HG03565 (cell line): ENCODE data around the gene SH3BGRL2.
A peak's percentile ranks its signal among the peaks of the same experiment; 100 is the strongest.

Experiments
- ATAC-seq: cut with Tn5 transposase; IDR thresholded peaks from one replicate; pipeline ENCODE4 v1.9.1; 2021; ENCODE audit warnings: mild to moderate bottlenecking, moderate library complexity; ENCODE audit not compliant: unreplicated experiment

The SH3BGRL2 gene

GRCh38 chr6:79630883-79631692, at the start of gene SH3BGRL2:
TSS of gene SH3BGRL2 (plus strand) at chr6:79631329. CDS start at chr6:79631462, 133 bp downstream.
- ATAC-seq, result peak; percentile 47

- ATAC-seq, result no peak
Observed at GRCh38 chr6:79584332-79584731, 46.8 kb upstream of the SH3BGRL2 start.

DNA sequence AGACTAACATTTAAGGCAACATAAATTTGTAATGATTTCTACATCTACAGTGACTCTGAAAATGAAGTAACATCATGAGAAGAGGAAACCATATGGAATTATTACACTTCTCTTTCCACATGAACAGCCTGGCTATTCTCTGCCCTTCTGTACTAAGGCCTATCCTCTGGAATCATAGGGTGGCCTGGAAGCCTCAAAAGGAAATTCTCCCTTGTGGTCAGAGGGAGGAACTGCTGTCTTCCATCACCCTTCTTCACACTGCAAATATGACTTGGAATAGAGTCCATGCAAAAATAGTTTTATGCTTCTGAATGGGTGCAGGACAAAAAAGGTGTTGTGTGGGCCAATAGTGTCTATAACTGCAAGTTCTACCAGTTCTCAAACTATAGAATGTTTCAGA, 44.6 kb upstream of the SH3BGRL2 start:
- no peak for ATAC-seq

GRCh38 chr6:79589701-79590100, 41.4 kb upstream of the SH3BGRL2 start:
- no peak for ATAC-seq

GRCh38 chr6:79597155-79597554, 34.0 kb upstream of the SH3BGRL2 start:
- ATAC-seq, result no peak

DNA sequence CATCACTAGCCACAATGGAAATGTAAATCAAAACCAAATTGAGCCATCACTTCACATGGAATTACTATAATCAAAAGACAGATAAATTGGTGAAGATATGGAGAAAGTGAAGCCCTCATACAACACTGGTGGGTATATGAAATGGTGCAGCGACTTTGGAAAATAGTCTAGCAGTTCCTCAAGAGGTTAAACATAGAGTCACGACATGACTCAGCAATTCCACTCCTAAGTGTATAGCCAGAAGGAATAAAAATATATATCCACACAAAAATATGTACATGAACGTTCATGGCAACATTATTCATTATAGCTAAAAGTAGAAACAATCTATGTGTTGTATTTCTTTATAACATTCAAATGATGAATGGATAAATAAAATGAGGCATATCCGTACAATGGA, 33.1 kb upstream of the SH3BGRL2 start:
- no peak for ATAC-seq

DNA sequence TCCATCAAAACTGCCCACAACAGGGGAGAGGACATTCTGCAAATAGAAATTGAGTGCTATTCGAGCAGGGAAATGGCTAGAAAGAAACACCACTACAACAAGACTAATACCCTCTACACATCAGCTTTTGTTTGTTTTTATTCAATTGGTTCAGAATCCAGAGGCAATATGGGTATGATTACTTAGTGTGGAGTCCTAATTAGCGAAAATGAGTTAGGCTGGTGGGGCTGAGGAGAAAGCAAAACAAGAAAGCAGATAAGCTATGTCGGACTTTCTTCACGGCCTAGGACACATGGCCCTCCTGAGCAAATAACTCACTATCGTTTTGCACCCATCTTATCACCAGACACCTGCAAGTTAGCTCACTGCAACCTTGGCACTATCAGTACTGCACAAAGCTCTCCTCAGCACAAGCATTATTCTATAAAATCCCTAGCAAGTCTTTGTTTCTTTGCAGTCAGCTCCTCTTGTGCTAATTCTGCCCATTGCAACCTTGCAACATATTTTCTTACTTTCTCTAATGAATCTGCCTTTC, 31.3 kb upstream of the SH3BGRL2 start:
- ATAC-seq, result no peak

- no peak for ATAC-seq
Observed at GRCh38 chr6:79600313-79600712, 30.8 kb upstream of the SH3BGRL2 start.

DNA sequence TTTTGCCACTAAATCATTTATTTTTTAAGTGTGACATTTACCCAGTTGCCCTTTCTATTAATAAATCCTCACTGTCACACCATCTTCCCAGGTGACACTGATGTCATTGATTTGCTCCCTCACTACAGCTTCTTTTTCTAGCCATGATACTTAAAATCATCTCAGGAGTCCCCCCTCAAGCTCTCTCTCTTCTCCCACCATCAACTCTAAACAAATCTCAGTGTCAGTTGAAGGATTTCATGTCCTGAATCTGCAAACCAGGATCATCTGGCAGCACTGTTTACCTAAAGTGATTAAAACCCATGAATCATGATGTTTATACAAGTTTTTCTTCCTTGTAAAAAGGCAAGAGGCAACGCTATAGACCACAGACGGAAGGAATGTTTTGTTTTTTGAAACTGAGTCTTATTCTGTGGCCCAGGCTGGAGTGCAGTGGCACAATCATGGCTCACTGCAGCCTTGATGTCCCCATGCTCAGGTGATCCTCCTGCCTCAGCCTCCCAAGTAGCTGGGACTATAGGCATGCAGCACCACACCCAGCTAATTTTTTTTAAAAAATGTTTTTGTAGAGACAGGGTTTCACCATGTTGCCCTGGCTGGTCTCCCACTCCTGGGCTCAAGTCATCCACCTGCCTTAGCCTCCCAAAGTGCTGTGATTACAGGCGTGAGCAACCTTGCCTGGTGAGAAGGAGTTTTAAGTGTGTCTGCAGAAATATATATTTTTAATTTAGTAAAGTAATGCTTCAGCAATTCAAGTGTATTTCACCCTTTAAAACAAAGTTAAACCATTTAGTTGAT, 30.1 kb upstream of the SH3BGRL2 start:
- ATAC-seq, result no peak

DNA sequence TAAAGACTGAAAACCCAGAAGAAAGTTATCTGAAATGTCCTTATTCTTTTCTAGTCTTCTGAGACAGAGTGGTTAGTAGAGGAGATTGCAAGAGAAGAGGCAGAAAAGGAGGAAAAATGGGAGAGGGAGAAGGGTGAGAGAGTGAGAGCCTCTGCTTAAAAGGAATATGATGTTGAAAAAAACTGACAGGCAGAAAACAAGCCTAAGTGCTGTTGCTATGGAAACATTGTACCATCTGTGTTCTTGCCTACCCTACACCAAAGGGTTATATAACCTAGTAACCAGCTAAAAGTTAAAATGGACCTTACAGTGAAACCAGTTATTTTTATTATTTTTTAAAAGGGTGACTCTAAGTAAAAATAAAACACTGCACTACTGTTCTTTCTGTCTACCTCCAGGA, 28.3 kb upstream of the SH3BGRL2 start:
- no peak for ATAC-seq

DNA sequence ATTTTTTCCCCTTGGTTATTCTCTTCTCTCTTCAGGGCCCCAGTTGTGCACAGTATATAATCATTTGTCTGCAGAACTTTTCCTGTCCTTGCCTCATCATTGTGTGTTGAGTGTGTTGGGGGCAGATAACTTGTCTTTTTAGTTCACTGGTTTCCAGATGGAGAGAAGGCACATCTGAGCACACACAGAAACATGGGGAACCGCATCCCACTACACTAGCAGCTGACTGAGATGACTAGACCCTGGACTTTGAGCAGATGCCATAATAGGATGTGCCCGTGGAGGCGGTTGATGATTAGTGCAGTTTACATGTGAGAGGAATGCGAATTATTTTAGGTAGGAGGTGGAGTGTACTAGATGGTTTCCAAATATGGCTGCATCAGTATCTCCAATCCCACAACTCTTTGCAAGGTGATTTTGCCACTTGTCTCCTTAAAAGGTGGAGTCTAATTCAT, 26.5 kb upstream of the SH3BGRL2 start:
- ATAC-seq, result no peak

DNA sequence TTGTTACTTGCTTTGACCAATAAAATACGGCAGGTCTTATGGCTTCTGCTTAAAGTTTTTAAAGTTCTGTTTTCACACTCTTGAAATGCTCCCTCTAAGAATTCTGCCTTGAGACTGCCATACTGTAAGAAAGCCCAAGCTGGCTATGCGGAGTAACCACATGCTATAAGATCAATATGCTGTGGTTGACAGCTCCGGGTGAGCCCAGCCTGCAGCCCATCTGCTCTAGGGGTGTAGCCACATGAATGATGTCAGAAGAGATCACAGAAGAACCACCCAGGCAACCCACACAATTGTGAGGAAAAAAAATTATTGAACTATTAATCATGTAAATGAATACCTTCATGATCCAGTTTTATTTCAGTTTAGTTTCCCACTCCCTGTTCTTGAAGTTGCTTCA, 26.1 kb upstream of the SH3BGRL2 start:
- ATAC-seq, result no peak

- ATAC-seq, result no peak
Observed at GRCh38 chr6:79605968-79606764, 25.0 kb upstream of the SH3BGRL2 start.

DNA sequence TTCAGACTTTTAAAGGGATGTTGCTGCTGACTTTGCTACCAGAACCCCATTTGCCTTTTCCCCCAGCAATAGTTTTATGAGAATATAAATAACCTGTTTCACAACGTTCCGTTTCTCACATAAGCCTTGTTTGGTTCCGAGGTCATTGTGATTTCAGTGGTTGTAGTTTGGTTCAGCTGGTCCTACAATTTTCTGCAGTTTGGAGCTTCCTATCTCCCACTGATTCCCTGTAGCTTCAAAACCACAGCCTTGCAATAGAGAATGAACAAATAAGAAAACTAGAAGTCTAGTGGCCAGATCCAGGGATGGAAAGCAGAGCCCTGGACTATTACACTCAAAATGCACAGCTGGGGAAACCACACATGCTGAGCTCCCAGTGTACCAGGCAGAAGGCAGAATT, 24.1 kb upstream of the SH3BGRL2 start:
- no peak for ATAC-seq

DNA sequence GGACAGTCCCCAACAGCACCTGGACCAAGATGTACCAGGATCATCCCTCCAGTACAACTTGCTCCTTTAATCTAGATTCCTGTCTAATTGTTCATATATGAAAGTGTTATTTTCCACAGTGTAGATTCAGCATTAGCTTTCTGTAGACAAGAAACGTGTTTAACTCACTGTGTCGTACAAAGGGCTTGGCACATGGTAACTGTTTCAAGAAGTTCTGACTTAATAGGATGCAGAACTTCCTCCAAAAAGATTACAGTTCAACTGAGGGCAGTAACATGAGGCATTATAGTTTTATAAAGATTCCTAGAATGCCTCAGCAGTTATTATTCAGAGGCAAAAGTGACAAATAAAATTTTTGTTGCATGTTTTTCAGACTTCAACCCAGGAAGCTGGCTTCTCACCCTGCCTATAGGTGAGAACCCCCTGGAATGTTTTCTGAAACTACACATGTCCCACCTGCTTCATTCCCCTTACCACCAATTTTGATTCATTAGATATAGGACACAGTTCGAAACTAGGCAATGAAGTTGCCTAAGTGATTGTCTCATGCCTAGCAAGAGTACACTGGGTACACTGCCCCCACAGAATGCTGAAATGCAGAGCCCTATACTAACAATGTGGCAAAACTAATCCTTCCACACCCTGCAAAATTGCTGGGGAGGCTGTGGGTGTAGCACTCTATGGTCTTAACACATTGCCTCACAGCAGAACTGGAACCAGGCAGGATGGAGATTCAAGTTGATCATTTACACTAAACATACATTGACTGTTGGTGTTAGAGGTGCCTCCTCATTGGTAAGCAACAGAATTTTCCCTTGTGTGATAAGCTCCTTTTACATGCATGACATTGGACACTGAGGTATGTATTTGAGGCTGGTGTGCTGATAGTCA, 22.6 kb upstream of the SH3BGRL2 start:
- no peak for ATAC-seq

DNA sequence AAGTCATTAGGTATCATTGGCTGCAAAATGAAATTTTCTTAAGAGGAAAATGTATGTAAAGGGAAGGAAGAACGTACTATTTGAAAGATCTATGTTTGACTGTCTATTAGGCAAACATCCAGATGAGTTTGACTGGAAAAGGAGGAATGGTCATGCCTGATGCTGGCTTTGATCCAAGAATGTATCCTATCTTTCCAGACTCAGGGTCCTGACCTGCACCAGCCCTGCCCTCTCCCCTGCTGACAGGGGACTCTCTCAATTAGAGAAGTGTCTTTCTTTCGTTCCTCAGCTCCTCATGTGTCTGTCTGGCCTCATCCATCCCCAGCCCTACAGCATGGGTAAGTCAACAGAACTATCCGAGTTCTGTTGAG, 21.9 kb upstream of the SH3BGRL2 start:
- ATAC-seq, result no peak

DNA sequence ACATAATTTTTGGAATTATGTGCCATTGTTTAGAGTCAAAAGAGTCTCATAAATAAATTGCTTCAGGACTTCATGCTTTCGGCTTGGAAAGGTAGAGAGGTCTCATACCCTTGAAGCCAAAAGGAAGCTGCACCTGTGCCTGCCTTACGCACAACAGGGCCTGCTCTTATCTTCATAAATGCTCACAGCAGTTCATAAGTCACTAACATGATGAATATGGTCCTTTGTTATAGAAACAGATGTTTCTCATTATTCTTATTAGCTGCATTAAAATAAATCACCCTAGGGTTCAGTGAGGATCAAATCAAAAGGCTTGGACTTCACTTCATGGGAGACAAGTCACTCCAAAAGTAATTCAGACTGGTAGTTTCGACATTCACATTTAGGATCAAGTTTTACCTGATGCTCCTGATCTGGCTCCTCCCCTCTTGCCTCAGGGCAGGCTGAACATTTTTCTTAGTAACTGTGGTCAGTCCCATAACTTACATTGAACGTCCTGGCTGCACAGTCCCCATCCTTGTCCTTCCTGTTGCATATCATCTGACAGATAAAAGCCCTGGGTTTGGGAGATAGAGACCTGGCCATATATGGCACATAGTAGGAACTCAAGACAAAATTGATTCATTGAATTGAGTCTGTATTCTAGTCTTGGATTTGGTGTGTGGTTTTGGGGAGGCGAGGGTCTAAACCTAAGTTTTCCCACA, 20.7 kb upstream of the SH3BGRL2 start:
- no peak for ATAC-seq

DNA sequence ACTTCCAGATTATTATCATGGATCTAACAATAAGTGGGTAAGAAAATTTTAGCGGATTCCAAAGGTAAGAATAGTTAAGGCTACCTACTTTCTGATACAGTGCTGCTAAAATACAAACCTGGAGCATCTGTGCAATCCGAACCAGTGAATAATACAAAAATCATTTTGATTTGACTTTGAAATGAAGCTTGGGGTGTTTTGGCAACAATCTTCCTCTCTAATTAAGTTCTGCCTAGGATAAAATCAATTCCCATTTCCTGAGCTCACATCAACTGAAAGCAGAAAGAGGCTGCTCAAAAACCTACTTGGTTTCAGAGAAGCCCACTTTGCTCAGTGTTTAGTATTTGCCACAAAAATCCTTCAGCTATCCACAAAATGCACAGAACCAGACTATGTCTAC, 18.7 kb upstream of the SH3BGRL2 start:
- ATAC-seq, result no peak

- no peak for ATAC-seq
Observed at GRCh38 chr6:79612918-79613317, 18.2 kb upstream of the SH3BGRL2 start.
